GM21381 (cell line): Measurements from ENCODE around the gene FMNL2.

ENCODE experiments used
- ATAC-seq: cut with Tn5 transposase; IDR thresholded peaks from one replicate; pipeline ENCODE4 v1.9.1; 2021; ENCODE audit warnings: mild to moderate bottlenecking, moderate library complexity; ENCODE audit not compliant: unreplicated experiment

Gene FMNL2

GRCh38 chr2:152603166-152603565, 268.2 kb downstream of the FMNL2 start:
- no peak for ATAC-seq

- no peak for ATAC-seq
Measured at GRCh38 chr2:152606081-152606480, 271.1 kb downstream of the FMNL2 start.

GRCh38 chr2:152606941-152607340, 272.0 kb downstream of the FMNL2 start:
- no peak for ATAC-seq

- no peak for ATAC-seq
Measured at GRCh38 chr2:152607793-152608300, 272.9 kb downstream of the FMNL2 start.

- ATAC-seq: no peak
Measured at GRCh38 chr2:152609154-152609553, 274.2 kb downstream of the FMNL2 start.

- no peak for ATAC-seq
Measured at GRCh38 chr2:152609699-152610098, 274.7 kb downstream of the FMNL2 start.

- ATAC-seq: peak; percentile 86
Measured at GRCh38 chr2:152611458-152612231, 276.7 kb downstream of the FMNL2 start.

- ATAC-seq: no peak
Measured at GRCh38 chr2:152613235-152613634, 278.3 kb downstream of the FMNL2 start.

GRCh38 chr2:152615177-152615576, 280.2 kb downstream of the FMNL2 start:
- no peak for ATAC-seq

- no peak for ATAC-seq
Measured at GRCh38 chr2:152617456-152618192, 282.6 kb downstream of the FMNL2 start.

- ATAC-seq: no peak
Measured at GRCh38 chr2:152618193-152618564, 283.2 kb downstream of the FMNL2 start.

- no peak for ATAC-seq
Measured at GRCh38 chr2:152620208-152620607, 285.2 kb downstream of the FMNL2 start.

GRCh38 chr2:152620985-152621384, 286.0 kb downstream of the FMNL2 start:
- ATAC-seq: no peak

GRCh38 chr2:152622219-152622618, 287.2 kb downstream of the FMNL2 start:
- no peak for ATAC-seq

GRCh38 chr2:152623076-152623740, 288.2 kb downstream of the FMNL2 start:
- ATAC-seq: no peak

- ATAC-seq: no peak
Measured at GRCh38 chr2:152623775-152624174, 288.8 kb downstream of the FMNL2 start.

- no peak for ATAC-seq
Measured at GRCh38 chr2:152624805-152625204, 289.8 kb downstream of the FMNL2 start.

GRCh38 chr2:152626911-152627339, 292.0 kb downstream of the FMNL2 start:
- no peak for ATAC-seq

- no peak for ATAC-seq
Measured at GRCh38 chr2:152627351-152627957, 292.5 kb downstream of the FMNL2 start.

GRCh38 chr2:152629202-152629601, 294.2 kb downstream of the FMNL2 start:
- no peak for ATAC-seq

- no peak for ATAC-seq
Measured at GRCh38 chr2:152630466-152630865, 295.5 kb downstream of the FMNL2 start.
